ENCODE measurements around the gene WDR82.

DNA sequence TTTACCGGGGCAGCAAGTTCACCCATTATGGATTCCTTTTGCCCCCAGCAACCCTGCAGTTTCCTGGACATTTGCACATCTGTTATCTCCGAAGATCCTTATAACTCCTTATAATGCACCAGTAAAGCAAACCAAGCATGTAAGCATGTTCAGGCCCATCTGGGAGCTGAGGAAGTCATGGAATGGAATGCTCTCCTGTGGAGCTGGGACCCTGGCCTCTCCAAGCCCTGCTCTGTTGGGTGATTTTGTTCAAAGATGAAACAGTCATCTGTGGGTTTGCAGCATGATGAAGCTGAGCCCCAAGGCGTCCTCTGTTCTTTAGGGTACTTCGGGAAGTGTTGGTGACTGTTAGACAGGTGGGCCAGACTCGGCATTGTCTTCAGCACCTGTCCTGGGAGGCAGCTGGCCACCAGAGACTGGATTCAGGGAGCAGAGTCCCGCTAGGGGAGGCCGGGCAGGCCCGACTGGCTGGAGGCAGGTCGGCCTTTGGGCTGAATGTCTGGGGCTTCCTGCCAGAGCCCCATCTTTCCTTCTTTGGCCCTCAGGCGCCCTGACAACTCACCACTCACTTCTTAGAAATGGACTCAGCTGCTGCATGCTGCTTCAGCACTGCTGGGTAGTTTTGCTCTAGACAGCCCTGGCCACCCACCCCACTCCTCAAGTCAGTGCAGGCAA, 41.6 kb upstream of the WDR82 start:
- TF ChIP-seq BACH2 (CRISPR knock-in tag; IDR thresholded peaks at IDR 0.05; ENCODE audit: borderline replicate concordance) (no peak), OSR1 (CRISPR knock-in tag; IDR thresholded peaks at IDR 0.05) (no peak), ARNTL (CRISPR knock-in tag; IDR thresholded peaks at IDR 0.05; ENCODE audit: borderline replicate concordance, low read depth) (no peak), GLIS3 (CRISPR knock-in tag; IDR thresholded peaks at IDR 0.05) (no peak), ZNF8 (CRISPR knock-in tag; IDR thresholded peaks at IDR 0.05) (no peak), ZFP3 (CRISPR knock-in tag; IDR thresholded peaks at IDR 0.05) (no peak), ZNF565 (CRISPR knock-in tag; conservative IDR thresholded peaks at IDR 0.05; ENCODE audit: low read depth) (no peak)
- TF ChIP-seq, protein P1, sequence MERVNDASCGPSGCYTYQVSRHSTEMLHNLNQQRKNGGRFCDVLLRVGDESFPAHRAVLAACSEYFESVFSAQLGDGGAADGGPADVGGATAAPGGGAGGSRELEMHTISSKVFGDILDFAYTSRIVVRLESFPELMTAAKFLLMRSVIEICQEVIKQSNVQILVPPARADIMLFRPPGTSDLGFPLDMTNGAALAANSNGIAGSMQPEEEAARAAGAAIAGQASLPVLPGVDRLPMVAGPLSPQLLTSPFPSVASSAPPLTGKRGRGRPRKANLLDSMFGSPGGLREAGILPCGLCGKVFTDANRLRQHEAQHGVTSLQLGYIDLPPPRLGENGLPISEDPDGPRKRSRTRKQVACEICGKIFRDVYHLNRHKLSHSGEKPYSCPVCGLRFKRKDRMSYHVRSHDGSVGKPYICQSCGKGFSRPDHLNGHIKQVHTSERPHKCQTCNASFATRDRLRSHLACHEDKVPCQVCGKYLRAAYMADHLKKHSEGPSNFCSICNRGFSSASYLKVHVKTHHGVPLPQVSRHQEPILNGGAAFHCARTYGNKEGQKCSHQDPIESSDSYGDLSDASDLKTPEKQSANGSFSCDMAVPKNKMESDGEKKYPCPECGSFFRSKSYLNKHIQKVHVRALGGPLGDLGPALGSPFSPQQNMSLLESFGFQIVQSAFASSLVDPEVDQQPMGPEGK (CRISPR knock-in tag; IDR thresholded peaks at IDR 0.05; ENCODE audit: borderline replicate concordance) = no peak
- TF ChIP-seq, protein P2, sequence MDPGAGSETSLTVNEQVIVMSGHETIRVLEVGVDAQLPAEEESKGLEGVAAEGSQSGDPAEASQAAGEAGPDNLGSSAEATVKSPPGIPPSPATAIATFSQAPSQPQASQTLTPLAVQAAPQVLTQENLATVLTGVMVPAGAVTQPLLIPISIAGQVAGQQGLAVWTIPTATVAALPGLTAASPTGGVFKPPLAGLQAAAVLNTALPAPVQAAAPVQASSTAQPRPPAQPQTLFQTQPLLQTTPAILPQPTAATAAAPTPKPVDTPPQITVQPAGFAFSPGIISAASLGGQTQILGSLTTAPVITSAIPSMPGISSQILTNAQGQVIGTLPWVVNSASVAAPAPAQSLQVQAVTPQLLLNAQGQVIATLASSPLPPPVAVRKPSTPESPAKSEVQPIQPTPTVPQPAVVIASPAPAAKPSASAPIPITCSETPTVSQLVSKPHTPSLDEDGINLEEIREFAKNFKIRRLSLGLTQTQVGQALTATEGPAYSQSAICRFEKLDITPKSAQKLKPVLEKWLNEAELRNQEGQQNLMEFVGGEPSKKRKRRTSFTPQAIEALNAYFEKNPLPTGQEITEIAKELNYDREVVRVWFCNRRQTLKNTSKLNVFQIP (CRISPR knock-in tag; IDR thresholded peaks at IDR 0.05; ENCODE audit: borderline replicate concordance, low read depth) = no peak
- TF ChIP-seq, protein P3, sequence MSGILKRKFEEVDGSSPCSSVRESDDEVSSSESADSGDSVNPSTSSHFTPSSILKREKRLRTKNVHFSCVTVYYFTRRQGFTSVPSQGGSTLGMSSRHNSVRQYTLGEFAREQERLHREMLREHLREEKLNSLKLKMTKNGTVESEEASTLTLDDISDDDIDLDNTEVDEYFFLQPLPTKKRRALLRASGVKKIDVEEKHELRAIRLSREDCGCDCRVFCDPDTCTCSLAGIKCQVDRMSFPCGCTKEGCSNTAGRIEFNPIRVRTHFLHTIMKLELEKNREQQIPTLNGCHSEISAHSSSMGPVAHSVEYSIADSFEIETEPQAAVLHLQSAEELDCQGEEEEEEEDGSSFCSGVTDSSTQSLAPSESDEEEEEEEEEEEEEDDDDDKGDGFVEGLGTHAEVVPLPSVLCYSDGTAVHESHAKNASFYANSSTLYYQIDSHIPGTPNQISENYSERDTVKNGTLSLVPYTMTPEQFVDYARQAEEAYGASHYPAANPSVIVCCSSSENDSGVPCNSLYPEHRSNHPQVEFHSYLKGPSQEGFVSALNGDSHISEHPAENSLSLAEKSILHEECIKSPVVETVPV (CRISPR knock-in tag; IDR thresholded peaks at IDR 0.05) = no peak
- TF ChIP-seq, protein P4, sequence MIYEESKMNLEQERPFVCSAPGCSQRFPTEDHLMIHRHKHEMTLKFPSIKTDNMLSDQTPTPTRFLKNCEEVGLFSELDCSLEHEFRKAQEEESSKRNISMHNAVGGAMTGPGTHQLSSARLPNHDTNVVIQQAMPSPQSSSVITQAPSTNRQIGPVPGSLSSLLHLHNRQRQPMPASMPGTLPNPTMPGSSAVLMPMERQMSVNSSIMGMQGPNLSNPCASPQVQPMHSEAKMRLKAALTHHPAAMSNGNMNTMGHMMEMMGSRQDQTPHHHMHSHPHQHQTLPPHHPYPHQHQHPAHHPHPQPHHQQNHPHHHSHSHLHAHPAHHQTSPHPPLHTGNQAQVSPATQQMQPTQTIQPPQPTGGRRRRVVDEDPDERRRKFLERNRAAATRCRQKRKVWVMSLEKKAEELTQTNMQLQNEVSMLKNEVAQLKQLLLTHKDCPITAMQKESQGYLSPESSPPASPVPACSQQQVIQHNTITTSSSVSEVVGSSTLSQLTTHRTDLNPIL (CRISPR knock-in tag; IDR thresholded peaks at IDR 0.05; ENCODE audit: low read depth) = no peak
